Astrocyte (in vitro differentiated cells and primary cell): ENCODE measurements around the gene KLF15. TPM values are rescaled to one million over a fixed set of nuclear protein-coding genes. Genes with fewer than 3 reads are reported as not detected.

Source experiments
- DNase-seq: peaks from one replicate; pipeline ENCODE4 v3.0.0-alpha.2; 2010; ENCODE audit warnings: low read depth
- FAIRE-seq: peaks from 2 replicates; lab custom pipeline; 2011; peaks lifted over from hg19 to GRCh38; lab: Jason Lieb, UNC
- H2AFZ ChIP-seq: 2 replicates; pipeline ENCODE4 v1.6.0; 2012; ENCODE audit warnings: low read depth, low read length, inconsistent platforms
- H3K27ac ChIP-seq: 2 replicates; pipeline ENCODE4 v1.5.1; 2011; ENCODE audit warnings: low read depth, low read length, inconsistent platforms
- H3K27me3 ChIP-seq: 2 replicates; pipeline ENCODE4 v1.6.0; 2011; ENCODE audit warnings: low read length, inconsistent platforms; ENCODE audit not compliant: insufficient read depth
- H3K36me3 ChIP-seq: 2 replicates; pipeline ENCODE4 v1.5.1; 2011; ENCODE audit warnings: low read length, inconsistent platforms; ENCODE audit not compliant: insufficient read depth
- H3K4me1 ChIP-seq: 2 replicates; pipeline ENCODE4 v1.5.1; 2011; ENCODE audit warnings: low read length, inconsistent platforms; ENCODE audit not compliant: insufficient read depth
- H3K4me2 ChIP-seq: 2 replicates; pipeline ENCODE4 v1.6.0; 2012; ENCODE audit warnings: low read length, inconsistent platforms
- H3K4me3 ChIP-seq: 2 replicates; pipeline ENCODE4 v1.5.1; 2011; ENCODE audit warnings: low read depth, mild to moderate bottlenecking, low read length, inconsistent platforms; ENCODE audit not compliant: insufficient read depth
- H3K79me2 ChIP-seq: 2 replicates; pipeline ENCODE4 v1.6.0; 2012; ENCODE audit warnings: mild to moderate bottlenecking, low read length, inconsistent platforms; ENCODE audit not compliant: insufficient read depth
- H3K9ac ChIP-seq: 2 replicates; pipeline ENCODE4 v1.6.0; 2012; ENCODE audit warnings: mild to moderate bottlenecking, low read length, inconsistent platforms
- H3K9me3 ChIP-seq: 2 replicates; pipeline ENCODE4 v1.5.1; 2012; ENCODE audit warnings: low read depth, mild to moderate bottlenecking, low read length, inconsistent platforms; ENCODE audit not compliant: insufficient read depth
- H4K20me1 ChIP-seq: 2 replicates; pipeline ENCODE4 v1.6.0; 2012; ENCODE audit warnings: low read length, inconsistent platforms; ENCODE audit not compliant: insufficient read depth
- H3K27ac Mint-ChIP-seq: one replicate; pipeline ENCODE4 v1.8.0; 2021; ENCODE audit warnings: mild to moderate bottlenecking, mixed read lengths; ENCODE audit not compliant: unreplicated experiment
- H3K27me3 Mint-ChIP-seq: one replicate; pipeline ENCODE4 v1.8.0; 2021; ENCODE audit warnings: low read depth, mixed read lengths; ENCODE audit not compliant: unreplicated experiment
- H3K36me3 Mint-ChIP-seq: one replicate; pipeline ENCODE4 v1.8.0; 2021; ENCODE audit warnings: low read depth, mixed read lengths; ENCODE audit not compliant: unreplicated experiment
- H3K4me1 Mint-ChIP-seq: one replicate; pipeline ENCODE4 v1.8.0; 2021; ENCODE audit warnings: low read depth, mixed read lengths; ENCODE audit not compliant: unreplicated experiment
- H3K4me3 Mint-ChIP-seq: one replicate; pipeline ENCODE4 v1.8.0; 2021; ENCODE audit warnings: mild to moderate bottlenecking, moderate library complexity, mixed read lengths; ENCODE audit not compliant: unreplicated experiment
- H3K9me3 Mint-ChIP-seq: one replicate; pipeline ENCODE4 v1.8.0; 2021; ENCODE audit warnings: mild to moderate bottlenecking, mixed read lengths; ENCODE audit not compliant: unreplicated experiment
- EZH2 ChIP-seq: IDR thresholded peaks from 2 replicates; pipeline ENCODE4 v1.6.1; 2012; ENCODE audit warnings: mild to moderate bottlenecking, low read length, inconsistent platforms; ENCODE audit not compliant: insufficient read depth
- total RNA-seq: library from RNA; stranded (reverse); gene quantifications from 2 replicates; pipeline ENCODE4 v1.2.1, GENCODE V29; 2021
- TF ChIP-seq, protein P1 (sequence below): IDR thresholded peaks from 2 replicates; pipeline ENCODE4 v1.5.1; 2011; ENCODE audit warnings: low read depth, mild to moderate bottlenecking, inconsistent platforms, low read length, moderate library complexity; ENCODE audit not compliant: insufficient read depth

The KLF15 gene
- total RNA-seq, 1 donor from 2014 or later, result 0.34 TPM

DNA sequence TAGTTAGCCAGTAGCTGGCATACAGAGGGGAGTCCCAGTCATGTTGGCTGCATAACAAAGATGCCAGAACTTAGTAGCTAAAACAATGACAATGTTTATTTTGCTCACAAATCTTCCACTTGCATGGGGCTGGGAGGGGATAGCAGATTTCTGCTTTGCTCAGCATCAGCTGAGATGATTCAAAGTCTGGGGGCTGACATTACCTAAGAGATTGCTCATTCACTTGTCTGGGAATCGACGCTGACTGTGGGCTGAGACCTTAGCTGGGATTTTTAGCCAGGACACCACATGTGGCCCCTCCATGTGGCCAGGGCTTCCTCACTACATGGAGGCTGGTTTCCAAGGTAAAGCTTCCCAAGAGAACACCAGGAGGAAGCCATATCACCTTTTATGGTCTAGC, 24.8 kb upstream of the KLF15 start:
- TF ChIP-seq, protein P1, sequence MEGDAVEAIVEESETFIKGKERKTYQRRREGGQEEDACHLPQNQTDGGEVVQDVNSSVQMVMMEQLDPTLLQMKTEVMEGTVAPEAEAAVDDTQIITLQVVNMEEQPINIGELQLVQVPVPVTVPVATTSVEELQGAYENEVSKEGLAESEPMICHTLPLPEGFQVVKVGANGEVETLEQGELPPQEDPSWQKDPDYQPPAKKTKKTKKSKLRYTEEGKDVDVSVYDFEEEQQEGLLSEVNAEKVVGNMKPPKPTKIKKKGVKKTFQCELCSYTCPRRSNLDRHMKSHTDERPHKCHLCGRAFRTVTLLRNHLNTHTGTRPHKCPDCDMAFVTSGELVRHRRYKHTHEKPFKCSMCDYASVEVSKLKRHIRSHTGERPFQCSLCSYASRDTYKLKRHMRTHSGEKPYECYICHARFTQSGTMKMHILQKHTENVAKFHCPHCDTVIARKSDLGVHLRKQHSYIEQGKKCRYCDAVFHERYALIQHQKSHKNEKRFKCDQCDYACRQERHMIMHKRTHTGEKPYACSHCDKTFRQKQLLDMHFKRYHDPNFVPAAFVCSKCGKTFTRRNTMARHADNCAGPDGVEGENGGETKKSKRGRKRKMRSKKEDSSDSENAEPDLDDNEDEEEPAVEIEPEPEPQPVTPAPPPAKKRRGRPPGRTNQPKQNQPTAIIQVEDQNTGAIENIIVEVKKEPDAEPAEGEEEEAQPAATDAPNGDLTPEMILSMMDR, result no peak
- no peak for TF ChIP-seq EZH2
- H3K79me2 ChIP-seq, result no peaks in the 10 kb centered on the region

DNA sequence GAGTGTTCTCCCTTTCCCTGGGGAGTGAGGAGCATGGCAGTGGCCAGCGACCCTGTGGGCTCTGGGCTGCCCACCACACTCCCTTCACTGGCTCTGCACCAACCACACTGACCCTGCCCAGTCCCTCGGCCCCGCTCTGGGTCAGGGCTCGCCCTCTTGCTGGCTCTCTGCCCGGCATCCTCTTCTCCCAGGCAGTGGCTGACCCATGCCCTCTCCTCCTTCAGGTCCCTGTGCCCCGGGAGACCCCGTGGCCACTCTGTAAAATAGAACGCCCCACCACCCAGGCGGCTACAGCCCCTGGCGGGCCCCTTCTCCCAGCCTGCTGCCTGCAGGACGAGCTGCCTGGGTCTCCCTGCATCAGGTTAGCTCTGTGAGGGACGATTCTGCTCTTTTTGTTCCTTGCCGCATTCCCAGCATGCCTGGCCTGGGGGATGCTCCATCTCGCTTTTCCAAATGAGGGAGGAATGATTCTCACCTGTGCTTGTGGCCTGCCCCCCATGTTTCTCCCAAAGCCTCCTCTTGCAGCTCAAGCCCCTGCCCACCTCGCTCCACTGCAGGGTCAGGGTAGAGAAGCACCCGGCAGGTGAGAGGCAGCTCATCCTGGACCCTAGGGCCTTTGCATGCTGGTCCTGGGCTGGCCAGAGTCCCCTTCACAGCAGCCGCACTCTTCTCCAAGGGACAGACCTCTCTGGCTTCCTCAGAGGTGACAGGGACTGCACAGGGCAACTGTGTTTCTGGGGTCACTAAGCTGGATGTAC, 23.0 kb upstream of the KLF15 start:
- Mint-ChIP-seq H3K27me3 (peaks cover 27% of the 10 kb centered on the region), H3K36me3 (peaks cover 2% of the 10 kb centered on the region), H3K4me1 (peaks cover 3% of the 10 kb centered on the region), H3K27ac (no peak overlapping the region), H3K4me3 (no peak overlapping the region), H3K9me3 (peaks cover 14% of the 10 kb centered on the region)
- Histone ChIP-seq H3K27ac (no peak overlapping the region), H4K20me1 (no peaks in the 10 kb centered on the region), H3K4me2 (no peak overlapping the region), H2AFZ (no peak overlapping the region), H3K36me3 (no peaks in the 10 kb centered on the region), H3K4me3 (no peak overlapping the region), H3K9me3 (peaks cover 3% of the 10 kb centered on the region), H3K9ac (no peak overlapping the region), H3K27me3 (peaks cover 5% of the 10 kb centered on the region), H3K4me1 (no peaks in the 10 kb centered on the region), H3K79me2 (no peaks in the 10 kb centered on the region)
- no peak for DNase-seq
- TF ChIP-seq, protein P1, result no peak
- TF ChIP-seq EZH2, result no peak
- no peak for FAIRE-seq

More for the DNA sequence above, 24.8 kb upstream of the KLF15 start:
- no peak overlapping the region for H3K9ac ChIP-seq
- H3K4me3 ChIP-seq, result no peak overlapping the region
- H3K9me3 ChIP-seq, result peaks cover 3% of the 10 kb centered on the region
- no peak for FAIRE-seq
- no peak for DNase-seq
- H3K27me3 Mint-ChIP-seq, result peaks cover 25% of the 10 kb centered on the region
- H3K27me3 ChIP-seq, result peaks cover 11% of the 10 kb centered on the region
- no peaks in the 10 kb centered on the region for H3K36me3 ChIP-seq
- H3K9me3 Mint-ChIP-seq, result peaks cover 16% of the 10 kb centered on the region
- no peaks in the 10 kb centered on the region for H3K4me1 ChIP-seq
- no peak overlapping the region for H3K4me3 Mint-ChIP-seq
- no peak overlapping the region for H3K4me2 ChIP-seq
- no peak overlapping the region for H3K27ac ChIP-seq
- no peaks in the 10 kb centered on the region for H4K20me1 ChIP-seq
- H3K27ac Mint-ChIP-seq, result no peak overlapping the region
- H3K4me1 Mint-ChIP-seq, result peaks cover 3% of the 10 kb centered on the region
- H2AFZ ChIP-seq, result no peak overlapping the region
- H3K36me3 Mint-ChIP-seq, result peaks cover 2% of the 10 kb centered on the region

DNA sequence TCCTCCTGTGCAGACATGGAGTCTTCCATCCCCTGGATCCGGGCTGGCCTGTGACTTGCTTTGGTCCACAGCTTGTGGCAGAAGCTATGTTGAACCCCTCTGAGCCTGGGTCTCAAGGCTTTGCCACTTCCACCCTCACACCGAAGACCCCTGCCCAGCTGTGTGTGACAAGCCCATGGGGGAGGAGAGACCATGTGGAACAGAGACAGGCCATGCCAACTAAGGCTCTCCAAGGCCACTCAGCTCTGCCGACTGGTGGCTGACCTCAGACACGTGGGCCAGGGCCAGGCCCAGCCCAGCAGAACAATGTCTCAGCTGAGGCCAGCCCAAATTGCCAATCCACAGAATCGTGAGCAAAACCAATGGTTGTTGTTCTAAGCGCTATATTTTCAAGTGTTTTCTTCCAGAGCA, 21.1 kb upstream of the KLF15 start:
- no peaks in the 10 kb centered on the region for H3K36me3 ChIP-seq
- no peak for TF ChIP-seq EZH2
- TF ChIP-seq, protein P1, result no peak
- H3K4me1 ChIP-seq, result no peaks in the 10 kb centered on the region
- no peak overlapping the region for H3K4me3 Mint-ChIP-seq
- H3K4me2 ChIP-seq, result no peak overlapping the region
- H3K27me3 Mint-ChIP-seq, result peaks cover 38% of the 10 kb centered on the region
- H3K9ac ChIP-seq, result no peak overlapping the region
- peaks cover 5% of the 10 kb centered on the region for H3K27me3 ChIP-seq
- H2AFZ ChIP-seq, result no peak overlapping the region
- DNase-seq (no peak), FAIRE-seq (no peak)
- H3K27ac ChIP-seq, result no peak overlapping the region
- no peak overlapping the region for H3K4me3 ChIP-seq
- H3K27ac Mint-ChIP-seq, result no peak overlapping the region
- H3K9me3 Mint-ChIP-seq, result peaks cover 7% of the 10 kb centered on the region
- H3K9me3 ChIP-seq, result peaks cover 3% of the 10 kb centered on the region
- peaks cover 2% of the 10 kb centered on the region for H3K36me3 Mint-ChIP-seq
- H3K4me1 Mint-ChIP-seq, result peaks cover 11% of the 10 kb centered on the region
- H3K79me2 ChIP-seq, result no peaks in the 10 kb centered on the region
- H4K20me1 ChIP-seq, result no peaks in the 10 kb centered on the region
